ENCODE results near the gene RBM20.
"Not testable (repeated sequence)": the region's sequence is repeated elsewhere in the genome, so short reads cannot be mapped to it uniquely, and the experiment has no call there.

The RBM20 gene

DNA sequence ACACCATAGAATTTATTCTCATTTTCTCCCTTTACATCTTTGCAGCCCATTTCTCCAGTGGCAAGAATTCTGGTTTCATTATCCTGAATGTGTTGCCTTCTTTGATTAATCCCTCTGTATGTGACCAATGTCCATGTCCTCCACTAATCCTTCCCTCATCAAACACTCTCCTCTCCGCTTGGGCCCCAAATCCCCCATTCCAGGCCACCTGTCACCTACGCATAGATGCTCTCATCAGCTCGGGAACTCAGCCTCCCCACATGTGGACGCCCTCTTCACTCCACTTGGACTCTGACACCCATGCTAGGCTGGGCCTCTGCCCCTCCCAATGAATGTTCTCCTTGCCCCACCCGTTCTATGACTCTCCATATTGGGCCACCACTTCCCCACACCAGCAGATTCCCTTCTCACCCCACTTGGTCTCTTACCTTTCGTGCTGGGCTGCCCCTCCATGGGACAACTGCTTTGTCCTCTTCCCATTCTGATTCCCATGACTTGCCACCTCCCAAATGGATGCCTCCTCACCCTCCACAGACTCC lies 18.7 kb upstream of the RBM20 start:
- no peak for DNase-seq (ENCODE audit: low spot score)

- DNase-seq (ENCODE audit: low spot score) = no peak
These were observed 17.9 kb upstream of the RBM20 start for GRCh38 chr10:110625951-110626855.

- DNase-seq (ENCODE audit: low spot score) = no peak
These were observed 16.0 kb upstream of the RBM20 start for GRCh38 chr10:110628161-110628560.

- no peak for DNase-seq (ENCODE audit: low spot score)
These were observed 14.4 kb upstream of the RBM20 start for GRCh38 chr10:110629680-110630191.

GRCh38 chr10:110631934-110632333 lies 12.2 kb upstream of the RBM20 start:
- DNase-seq (ENCODE audit: low spot score) = no peak

- DNase-seq (ENCODE audit: low spot score) = no peak
These were observed 11.4 kb upstream of the RBM20 start for GRCh38 chr10:110632591-110633215.

GRCh38 chr10:110634527-110635209 lies 9.5 kb upstream of the RBM20 start:
- DNase-seq (ENCODE audit: low spot score) = no peak

DNA sequence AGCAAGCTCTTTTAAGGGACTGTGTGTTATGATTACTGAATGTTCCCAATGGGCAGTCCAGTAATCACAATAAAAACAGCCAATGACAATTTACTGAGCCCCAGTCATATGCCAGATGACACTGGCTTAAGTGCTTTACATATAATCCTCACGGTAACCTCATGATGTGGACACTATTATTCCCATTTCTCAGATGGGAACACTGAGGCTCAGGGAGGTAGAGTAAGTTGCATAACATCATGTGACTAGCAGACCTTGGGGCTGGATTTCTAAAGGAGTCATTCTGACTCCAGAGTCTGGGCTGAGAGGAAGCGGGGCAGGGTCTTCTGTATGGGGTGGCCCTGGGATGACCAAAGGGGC lies 7.6 kb upstream of the RBM20 start:
- no peak for DNase-seq (ENCODE audit: low spot score)

DNA sequence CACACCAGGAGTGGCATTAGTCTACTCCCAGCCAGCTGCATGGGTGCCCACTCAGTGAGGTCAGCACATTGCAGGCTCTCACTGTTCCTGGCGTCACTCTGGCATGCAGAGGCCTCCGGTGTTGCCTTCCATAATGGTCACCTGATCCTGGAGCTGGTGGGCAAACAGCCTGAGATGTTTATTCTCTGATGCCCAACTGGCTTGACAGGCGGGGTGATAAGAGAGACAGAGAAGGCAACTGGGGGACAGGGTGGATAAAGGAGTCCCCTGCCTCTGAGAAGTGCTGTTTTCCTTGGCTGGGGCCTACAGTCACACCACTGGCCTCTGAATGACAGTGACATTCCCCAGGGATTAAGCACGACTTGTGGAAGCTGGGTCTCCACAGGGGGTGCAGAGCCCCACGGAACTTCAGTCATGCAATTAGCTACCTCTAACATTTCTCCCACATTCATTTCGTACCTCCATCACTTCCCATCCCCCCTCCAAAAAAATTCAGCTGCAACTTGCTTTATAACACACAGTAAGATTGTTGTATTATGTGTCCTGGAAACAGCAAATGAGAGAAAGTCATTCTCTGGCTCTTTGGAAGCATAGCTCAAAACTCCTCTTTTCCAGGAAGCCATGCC lies 7.1 kb upstream of the RBM20 start:
- no peak for DNase-seq (ENCODE audit: low spot score)

DNA sequence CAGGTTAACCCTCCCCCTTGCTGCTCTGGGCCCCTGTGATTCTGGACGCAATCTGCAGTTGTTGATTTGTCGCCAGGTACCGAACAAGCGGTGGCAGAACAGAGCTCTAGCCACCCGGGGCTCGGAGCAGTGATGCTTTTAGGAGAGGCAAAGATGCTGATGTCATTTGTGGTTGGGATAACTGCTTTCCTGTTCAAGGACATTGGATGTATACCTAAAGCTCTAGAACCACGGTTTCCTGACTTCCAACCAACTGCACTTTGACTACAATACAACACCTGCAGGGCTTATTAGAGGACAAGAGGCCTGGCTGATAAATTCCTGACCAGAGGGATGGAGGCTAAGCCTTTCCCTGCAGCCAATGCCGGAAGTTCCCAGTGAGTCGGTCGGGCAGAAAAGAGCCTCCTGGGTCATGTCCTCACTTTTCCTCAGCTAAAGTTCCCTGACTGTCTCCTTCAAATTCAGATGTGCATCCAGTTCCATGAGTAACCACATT lies 6.5 kb upstream of the RBM20 start:
- no peak for DNase-seq (ENCODE audit: low spot score)

GRCh38 chr10:110638319-110638718 lies 5.8 kb upstream of the RBM20 start:
- DNase-seq (ENCODE audit: low spot score) = no peak

GRCh38 chr10:110639046-110639445 lies 5.1 kb upstream of the RBM20 start:
- not testable (repeated sequence) for DNase-seq (ENCODE audit: low spot score)

DNA sequence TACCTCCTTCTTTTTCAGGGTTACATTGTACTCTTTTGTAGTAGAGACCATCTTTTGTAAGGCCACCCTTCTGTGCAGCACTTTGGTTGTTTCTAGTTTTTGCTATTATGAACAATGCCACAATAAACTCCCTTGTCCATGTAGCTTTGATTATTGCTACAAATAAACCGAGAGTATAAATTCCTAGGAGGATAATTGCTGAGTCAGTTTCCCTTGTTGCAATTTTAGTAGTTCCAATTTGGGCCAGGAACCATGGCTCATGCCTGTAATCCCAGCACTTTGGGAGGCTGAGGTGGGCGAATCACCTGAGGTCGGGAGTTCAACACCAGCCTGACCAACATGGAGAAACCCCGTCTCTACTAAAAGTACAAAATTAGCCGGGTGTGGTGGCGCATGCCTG lies 4.3 kb upstream of the RBM20 start:
- not testable (repeated sequence) for DNase-seq (ENCODE audit: low spot score)

DNA sequence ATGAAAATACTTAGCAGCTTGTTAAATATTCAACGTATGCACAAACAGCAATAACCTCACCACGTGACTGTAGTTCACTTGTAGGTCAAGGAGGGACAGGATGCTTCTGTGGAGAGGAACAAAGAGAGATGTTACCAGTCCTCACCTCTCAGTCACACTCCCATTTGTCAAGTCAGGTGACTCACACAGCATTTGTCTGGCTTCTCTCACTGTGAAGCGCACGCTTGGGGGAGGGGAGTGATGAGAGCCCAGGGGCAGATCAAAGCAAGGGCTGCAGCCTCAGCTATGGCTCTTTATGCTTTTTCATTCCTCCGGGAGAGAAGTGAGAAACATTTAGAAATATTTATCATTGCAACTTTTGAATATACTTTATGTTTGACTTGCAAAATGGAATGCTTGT lies 2.9 kb upstream of the RBM20 start:
- DNase-seq (ENCODE audit: low spot score) = no peak

- DNase-seq (ENCODE audit: low spot score) = no peak
These were observed 1.7 kb upstream of the RBM20 start for GRCh38 chr10:110642204-110643034.

- no peak for DNase-seq (ENCODE audit: low spot score)
These were observed 992 bp upstream of the RBM20 start for GRCh38 chr10:110643035-110643652.

GRCh38 chr10:110644598-110645462 lies 694 bp downstream of the RBM20 start:
- no peak for DNase-seq (ENCODE audit: low spot score)

- no peak for DNase-seq (ENCODE audit: low spot score)
These were observed 2.4 kb downstream of the RBM20 start for GRCh38 chr10:110646417-110647135.

DNA sequence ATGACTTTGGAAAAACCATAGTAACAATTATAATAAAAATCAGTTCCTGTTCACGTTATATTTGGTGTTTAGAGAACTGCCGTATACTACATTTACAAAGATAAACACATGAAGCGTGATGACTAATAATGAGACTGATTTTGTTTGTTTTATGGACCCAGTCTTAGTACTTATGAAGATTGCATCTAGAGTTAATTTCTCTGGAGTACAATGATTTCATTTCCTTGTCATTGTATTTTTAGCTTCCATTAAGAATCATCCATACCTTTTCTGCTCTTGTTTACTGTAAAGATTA lies 2.9 kb downstream of the RBM20 start:
- DNase-seq (ENCODE audit: low spot score) = no peak
